Muscle of leg (tissue), 11 donors: ENCODE data around the gene SOCS1. TPM values are rescaled to one million over a fixed set of nuclear protein-coding genes. Genes with fewer than 3 reads are reported as not detected.

Source experiments
- DNase-seq: peaks from one replicate; pipeline ENCODE4 v3.0.0; 2013
- H3K27ac ChIP-seq: one replicate; pipeline ENCODE4 v1.5.1; 2013; ENCODE audit warnings: mild to moderate bottlenecking, low read length, control low read depth
- H3K27me3 ChIP-seq: one replicate; pipeline ENCODE4 v1.6.1; 2013; ENCODE audit warnings: low read length; ENCODE audit not compliant: control insufficient read depth, insufficient read depth
- H3K36me3 ChIP-seq: one replicate; pipeline ENCODE4 v1.6.1; 2013; ENCODE audit warnings: low read length; ENCODE audit not compliant: control insufficient read depth, insufficient read depth
- H3K4me1 ChIP-seq: one replicate; pipeline ENCODE4 v1.6.1; 2013; ENCODE audit warnings: low read length; ENCODE audit not compliant: control insufficient read depth, insufficient read depth
- H3K4me3 ChIP-seq: one replicate; pipeline ENCODE4 v1.5.1; 2013; ENCODE audit warnings: low read length, control low read depth
- H3K9me3 ChIP-seq: replicated peaks from 2 replicates; pipeline ENCODE4 v1.6.1; 2013; ENCODE audit warnings: low read depth, low read length; ENCODE audit not compliant: control insufficient read depth
- WGBS: methylation state at CpG from one replicate; pipeline ENCODE4 v1.1.5; 2013; ENCODE audit warnings: missing lambda C conversion rate; ENCODE audit not compliant: insufficient coverage; 5-methylcytosine and 5-hydroxymethylcytosine counted together
- polyA plus RNA-seq, 8 donors: library from polyadenylated mRNA; unstranded; fragments of 120-200 nt; gene quantifications; one replicate each; pipeline versions ENCODE4 v1.2.1 to v1.2.3, GENCODE V29; 2013; ENCODE audit warnings: inconsistent platforms in 1 of 8, low replicate concordance in 1 of 8; ENCODE audit not compliant: insufficient read length in 8 of 8, insufficient read depth in 1 of 8
- total RNA-seq: library from RNA; stranded (reverse); fragments of 120-200 nt; gene quantifications from one replicate; pipeline ENCODE4 v1.2.4, GENCODE V29; 2013

Gene SOCS1
- total and polyA plus RNA-seq, 9 donors: 0.89 to 5.3 (median 2.8) TPM

- WGBS: no CpG with 5 or more reads among the region's 2 CpGs
- Histone ChIP-seq H3K9me3 (no peaks in the 10 kb centered on the region), H3K27ac (no peak overlapping the region), H3K4me1 (no peaks in the 10 kb centered on the region), H3K27me3 (no peaks in the 10 kb centered on the region), H3K36me3 (no peaks in the 10 kb centered on the region), H3K4me3 (no peak overlapping the region)
- no peak for DNase-seq
Observed at GRCh38 chr16:11289202-11289601, 33.2 kb upstream of the SOCS1 start.

- Histone ChIP-seq H3K9me3 (no peaks in the 10 kb centered on the region), H3K27me3 (no peaks in the 10 kb centered on the region), H3K4me3 (no peak overlapping the region), H3K27ac (no peak overlapping the region), H3K4me1 (no peaks in the 10 kb centered on the region), H3K36me3 (no peaks in the 10 kb centered on the region)
- WGBS: no CpG with 5 or more reads among the region's 2 CpGs
- DNase-seq: no peak
Observed at GRCh38 chr16:11285842-11286241, 29.8 kb upstream of the SOCS1 start.

- 70% methylated on average over 2 of the region's 4 CpGs for WGBS
Observed at GRCh38 chr16:11283820-11284248, 27.8 kb upstream of the SOCS1 start.

GRCh38 chr16:11280616-11281522 lies 24.9 kb upstream of the SOCS1 start, which contains the start of gene PRM1:
PRM1 (minus strand) TSS chr16:11281330; CDS start chr16:11281238, 92 bp downstream.
- Histone ChIP-seq H3K36me3 (no peaks in the 10 kb centered on the region), H3K27ac (no peak within 1 kb of the TSS), H3K4me1 (no peaks in the 10 kb centered on the region), H3K9me3 (no peaks in the 10 kb centered on the region), H3K4me3 (no peak within 1 kb of the TSS), H3K27me3 (no peaks in the 10 kb centered on the region)
- 70% methylated on average over 9 of the region's 25 CpGs for WGBS
- no peak for DNase-seq

More at GRCh38 chr16:11283820-11284248, 27.8 kb upstream of the SOCS1 start:
- Histone ChIP-seq H3K36me3 (no peaks in the 10 kb centered on the region), H3K9me3 (no peaks in the 10 kb centered on the region), H3K27ac (no peak overlapping the region), H3K27me3 (no peaks in the 10 kb centered on the region), H3K4me1 (no peaks in the 10 kb centered on the region), H3K4me3 (no peak overlapping the region)
- no peak for DNase-seq

- H3K4me3 ChIP-seq: no peak overlapping the region
- no peaks in the 10 kb centered on the region for H3K36me3 ChIP-seq
- no peaks in the 10 kb centered on the region for H3K9me3 ChIP-seq
- H3K27me3 ChIP-seq: no peaks in the 10 kb centered on the region
- no peak for DNase-seq
- WGBS: 77% methylated on average over 5 of the region's 7 CpGs
- H3K4me1 ChIP-seq: no peaks in the 10 kb centered on the region
- no peak overlapping the region for H3K27ac ChIP-seq
Observed at GRCh38 chr16:11278681-11279628, 23.0 kb upstream of the SOCS1 start.

- WGBS: 83% methylated on average over 8 of the region's 12 CpGs
- H3K36me3 ChIP-seq: no peaks in the 10 kb centered on the region
- no peak for DNase-seq
- no peaks in the 10 kb centered on the region for H3K4me1 ChIP-seq
- H3K27ac ChIP-seq: no peak overlapping the region
- no peaks in the 10 kb centered on the region for H3K9me3 ChIP-seq
- no peak overlapping the region for H3K4me3 ChIP-seq
- peaks cover 2% of the 10 kb centered on the region for H3K27me3 ChIP-seq
Observed at GRCh38 chr16:11277607-11278337, 21.8 kb upstream of the SOCS1 start.

GRCh38 chr16:11276896-11277593 lies 21.0 kb upstream of the SOCS1 start:
- H3K9me3 ChIP-seq: no peaks in the 10 kb centered on the region
- H3K36me3 ChIP-seq: no peaks in the 10 kb centered on the region
- H3K4me3 ChIP-seq: no peak overlapping the region
- H3K27ac ChIP-seq: no peak overlapping the region
- H3K4me1 ChIP-seq: no peaks in the 10 kb centered on the region
- H3K27me3 ChIP-seq: peaks cover 2% of the 10 kb centered on the region
- DNase-seq: no peak
- 95% methylated on average over 3 of the region's 11 CpGs for WGBS

GRCh38 chr16:11276143-11276895 lies 20.3 kb upstream of the SOCS1 start, which contains the start of gene PRM2:
PRM2 (minus strand) TSS chr16:11276480; CDS start chr16:11276370, 110 bp downstream.
- no peak for DNase-seq
- WGBS: 89% methylated on average over 25 of the region's 26 CpGs
- H3K4me3 ChIP-seq: no peak within 1 kb of the TSS
- no peaks in the 10 kb centered on the region for H3K36me3 ChIP-seq
- no peaks in the 10 kb centered on the region for H3K4me1 ChIP-seq
- peaks cover 2% of the 10 kb centered on the region for H3K27me3 ChIP-seq
- H3K9me3 ChIP-seq: no peaks in the 10 kb centered on the region
- no peak within 1 kb of the TSS for H3K27ac ChIP-seq

GRCh38 chr16:11274964-11275363 lies 19.0 kb upstream of the SOCS1 start:
- 90% methylated on average over 4 of the region's 7 CpGs for WGBS
- Histone ChIP-seq H3K4me3 (no peak overlapping the region), H3K27ac (no peak overlapping the region), H3K9me3 (no peaks in the 10 kb centered on the region), H3K36me3 (no peaks in the 10 kb centered on the region), H3K4me1 (no peaks in the 10 kb centered on the region), H3K27me3 (peaks cover 2% of the 10 kb centered on the region)
- DNase-seq: no peak
